HG03457 (cell line): ENCODE data around the gene RTP3.
"Not testable (repeated sequence)": the region's sequence is repeated elsewhere in the genome, so short reads cannot be mapped to it uniquely, and the experiment has no call there.

Experiments
- ATAC-seq: cut with Tn5 transposase; IDR thresholded peaks from one replicate; pipeline ENCODE4 v1.9.1; 2021; ENCODE audit warnings: moderate number of reproducible peaks; ENCODE audit not compliant: unreplicated experiment

The RTP3 gene

DNA sequence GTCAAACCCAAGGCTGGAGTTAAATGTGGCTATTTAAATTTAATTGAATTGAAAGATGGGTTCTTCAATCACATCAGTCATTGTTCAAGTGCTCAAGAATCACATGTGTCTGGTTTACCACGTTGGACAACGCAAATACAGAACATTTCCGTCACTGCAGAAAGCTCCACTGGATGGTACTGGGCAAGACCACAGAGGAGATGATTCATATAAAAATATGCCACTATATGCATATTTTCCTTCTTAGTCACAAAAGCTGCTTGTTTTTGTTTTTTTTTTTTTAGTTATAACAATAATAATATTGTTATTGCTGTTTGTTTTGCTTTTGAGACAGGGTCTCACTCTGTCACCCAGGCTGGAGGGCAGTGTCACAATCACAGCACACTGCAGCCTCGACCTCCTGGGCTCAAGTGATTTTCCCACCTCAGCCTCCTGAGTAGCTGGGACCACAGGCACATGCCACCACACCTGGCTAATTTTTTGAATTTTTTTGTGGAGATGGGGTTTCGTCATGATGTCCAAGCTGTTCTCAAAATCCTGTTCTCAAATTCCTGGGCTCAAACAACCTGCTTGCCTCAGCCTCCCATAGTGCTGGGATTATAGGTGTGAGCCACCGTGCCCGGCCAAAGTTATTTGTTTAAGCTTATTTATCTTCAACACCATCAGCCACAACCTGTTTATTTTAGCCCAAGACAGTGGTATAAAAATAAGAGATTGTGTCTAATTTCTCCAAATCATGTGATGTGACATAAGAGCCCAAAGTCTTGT lies 19.4 kb downstream of the RTP3 start:
- no peak for ATAC-seq

DNA sequence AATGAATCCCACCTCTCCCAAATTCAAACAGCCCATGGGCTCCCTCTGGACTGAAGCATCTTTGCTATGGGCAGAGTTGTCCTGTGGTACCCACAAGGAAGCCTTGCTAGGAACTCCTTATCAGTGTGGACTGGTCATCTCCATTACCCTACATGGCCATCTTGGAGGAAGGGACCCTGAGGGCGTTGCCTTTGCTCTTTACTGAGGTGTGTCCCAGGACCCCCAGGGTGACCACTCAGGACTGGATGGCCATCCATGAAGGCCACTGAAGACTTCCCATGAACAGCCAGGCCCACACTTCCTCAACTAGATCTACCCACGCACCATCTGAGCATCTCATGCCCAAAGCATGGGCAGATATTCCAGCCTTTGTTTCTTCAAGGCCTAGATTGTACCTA lies 20.0 kb downstream of the RTP3 start:
- ATAC-seq: no peak

DNA sequence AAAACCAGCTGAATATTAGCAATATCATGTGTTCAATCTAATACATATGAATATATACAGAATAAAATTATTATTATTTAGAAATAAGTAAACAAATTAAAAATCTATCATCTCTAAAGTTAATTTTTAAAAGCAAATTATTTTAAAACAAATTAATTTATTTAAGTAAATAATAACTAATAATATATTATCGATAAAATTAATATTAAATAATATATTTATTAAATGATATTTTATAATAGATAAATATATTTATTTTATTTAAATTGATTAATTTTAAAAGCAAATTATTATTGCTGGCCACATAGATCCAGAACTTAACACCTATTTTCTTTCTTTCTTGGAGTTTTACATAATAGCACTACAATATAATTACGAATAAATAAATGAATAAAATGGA lies 22.2 kb downstream of the RTP3 start:
- ATAC-seq: no peak

DNA sequence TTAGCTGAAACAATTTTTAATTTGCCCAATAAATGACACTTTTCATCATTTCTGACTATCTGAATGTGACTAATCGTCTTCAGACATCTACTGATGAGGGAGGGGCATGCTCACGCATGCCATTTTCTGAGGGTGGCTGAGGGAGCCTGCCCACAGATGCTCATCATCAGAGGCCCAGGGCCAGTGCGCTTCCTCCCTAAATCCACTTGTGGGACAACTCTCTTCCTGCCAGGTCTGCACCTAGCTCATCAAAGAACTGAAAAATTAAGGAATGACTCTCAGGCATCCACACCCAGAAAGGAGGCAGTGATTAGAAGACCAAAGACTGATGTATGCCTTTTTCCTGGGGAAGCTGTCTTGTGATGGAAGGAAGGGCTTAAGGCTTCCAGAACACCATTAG lies 22.8 kb downstream of the RTP3 start:
- ATAC-seq: no peak

DNA sequence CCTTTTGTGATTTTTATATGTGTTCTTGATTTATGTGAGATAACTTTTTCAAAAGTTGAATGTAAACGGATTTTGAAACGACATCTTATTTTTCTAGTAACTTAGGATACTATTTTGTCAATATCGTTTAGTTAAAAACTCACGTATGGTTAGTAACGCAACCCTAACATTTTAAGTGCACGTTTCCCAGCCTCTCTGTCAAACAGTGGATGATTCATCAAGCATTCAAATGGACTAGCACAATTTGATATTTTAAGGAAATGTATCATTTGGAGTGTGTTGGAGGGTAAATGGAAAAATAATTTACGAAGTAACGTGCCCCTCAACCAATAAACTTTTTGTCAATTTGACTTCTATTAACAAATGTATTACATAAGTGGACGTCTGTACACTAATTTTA lies 23.3 kb downstream of the RTP3 start:
- no peak for ATAC-seq

DNA sequence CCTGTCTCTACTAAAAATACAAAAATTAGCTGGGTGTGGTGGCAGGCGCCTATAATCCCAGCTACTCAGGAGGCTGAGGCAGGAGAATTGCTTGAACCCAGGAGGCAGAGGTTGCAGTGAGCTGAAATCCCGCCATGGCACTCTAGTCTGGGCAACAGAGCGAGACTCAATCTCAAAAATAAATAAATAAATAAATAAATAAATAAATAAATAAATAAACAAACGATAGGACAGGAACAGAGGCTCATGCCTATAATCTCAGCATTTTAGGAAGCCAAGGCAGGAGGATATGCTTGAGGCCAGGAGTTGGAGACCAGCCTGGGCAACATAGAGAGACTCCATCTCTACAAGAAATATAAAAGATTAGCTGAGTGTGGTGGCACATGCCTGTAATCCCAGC lies 24.4 kb downstream of the RTP3 start:
- not testable (repeated sequence) for ATAC-seq

DNA sequence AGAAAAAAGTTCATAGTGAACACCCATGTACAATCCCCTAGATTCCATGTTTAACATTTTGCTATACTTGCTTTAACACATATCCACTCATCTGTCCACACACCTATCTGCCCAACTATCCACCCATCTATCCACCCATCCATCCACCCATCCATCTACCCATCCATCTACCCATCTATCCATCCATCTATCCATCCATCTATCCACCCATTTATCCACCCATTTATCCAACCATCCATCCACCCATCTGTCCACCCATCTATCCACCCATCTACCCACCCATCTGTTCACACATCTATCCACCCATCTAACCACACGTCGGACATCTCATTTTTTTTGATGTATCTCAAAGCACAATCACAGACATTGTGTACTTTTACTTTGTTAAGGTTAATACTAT lies 25.8 kb downstream of the RTP3 start:
- no peak for ATAC-seq

DNA sequence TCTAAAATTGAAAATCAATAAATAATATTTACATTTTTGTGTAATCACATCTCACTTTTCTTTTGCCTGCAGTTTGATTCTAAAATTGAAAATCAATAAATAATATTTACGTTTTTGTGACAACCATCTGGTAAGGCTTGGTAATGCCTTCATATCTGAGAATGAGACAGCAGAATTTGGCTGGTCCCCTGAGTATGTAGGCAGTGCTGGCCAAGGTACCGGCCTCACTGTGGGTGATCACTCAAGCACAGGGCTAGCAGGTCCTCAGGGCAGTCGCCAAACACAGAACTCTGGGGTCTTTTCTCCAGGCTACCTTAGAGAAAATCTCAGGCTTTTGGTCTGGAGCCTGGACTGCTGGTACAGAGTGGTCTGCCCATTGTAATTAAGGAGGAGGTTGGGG lies 26.2 kb downstream of the RTP3 start:
- ATAC-seq: no peak

DNA sequence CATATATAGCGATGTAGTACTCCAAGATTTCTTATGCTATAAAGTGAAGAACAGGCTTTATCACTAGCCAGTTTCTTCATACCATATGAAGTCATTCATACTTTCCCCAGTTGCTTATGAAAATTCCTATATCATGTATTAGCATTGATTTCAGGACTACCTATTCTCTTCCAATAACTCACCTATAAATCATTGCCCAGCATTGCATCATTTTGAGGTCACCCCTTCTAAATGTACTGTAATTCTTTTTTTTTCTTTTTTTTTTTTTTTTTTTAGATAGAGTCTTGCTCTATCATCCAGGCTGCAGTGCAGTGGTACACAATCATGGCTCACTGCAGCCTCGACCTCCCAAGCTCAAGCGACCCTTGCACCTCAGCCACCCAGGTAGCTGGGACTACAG lies 27.1 kb downstream of the RTP3 start:
- ATAC-seq: no peak

DNA sequence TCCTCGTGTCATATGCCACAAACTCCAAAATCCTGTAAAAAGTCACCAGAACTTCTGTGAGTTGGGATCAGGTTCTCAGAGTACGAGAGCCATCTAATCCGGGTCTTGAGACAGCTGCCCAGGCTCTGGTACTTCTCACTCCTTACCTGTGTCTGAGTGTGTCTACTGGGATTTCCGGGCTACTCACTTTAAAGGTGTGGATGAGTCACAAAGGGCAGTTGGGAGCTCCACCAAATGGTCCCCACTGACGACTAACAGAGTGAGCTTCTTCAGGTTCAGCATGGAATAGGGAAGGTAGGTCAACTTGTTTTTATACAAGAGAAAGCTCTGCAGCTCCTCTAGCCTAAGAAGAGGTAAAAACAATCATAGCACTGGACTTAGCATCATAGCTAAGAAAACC lies 29.5 kb downstream of the RTP3 start:
- no peak for ATAC-seq

DNA sequence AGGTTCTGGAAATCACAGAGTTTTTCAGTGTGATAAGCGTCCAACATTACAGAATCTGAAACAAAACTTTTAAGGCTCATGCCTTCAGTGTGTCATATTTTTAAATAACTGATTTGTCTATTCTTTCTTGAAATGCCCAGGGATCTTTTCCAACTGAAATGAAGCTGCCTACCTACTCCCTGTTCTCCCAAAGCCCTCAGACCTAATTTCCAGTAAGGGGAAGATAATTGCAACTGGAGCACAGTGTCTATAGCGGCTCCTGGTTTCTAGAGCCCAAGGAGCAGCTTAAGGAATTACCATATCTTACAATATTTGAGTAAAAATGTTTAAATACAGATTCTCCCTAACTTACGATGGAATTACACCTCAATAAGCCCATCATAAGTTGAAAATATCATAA lies 35.3 kb downstream of the RTP3 start:
- ATAC-seq: no peak

DNA sequence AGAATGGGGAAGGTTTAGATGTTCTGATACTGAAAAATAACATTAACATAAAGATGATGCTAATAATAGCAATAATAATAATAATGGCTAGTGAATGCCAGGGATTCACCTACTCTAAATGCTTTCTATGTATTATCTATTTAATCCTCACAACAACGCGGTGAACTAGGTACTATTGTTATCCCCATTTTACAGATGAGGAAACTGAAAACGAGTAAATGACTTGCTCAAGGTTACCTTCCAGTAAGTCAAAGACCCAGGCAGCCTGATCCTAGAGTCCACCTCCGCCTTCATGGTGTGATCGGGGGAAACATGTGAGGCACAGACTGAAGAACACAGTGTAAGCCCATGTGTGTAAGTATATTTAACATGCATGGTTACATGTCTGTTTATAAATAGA lies 38.0 kb downstream of the RTP3 start:
- no peak for ATAC-seq

DNA sequence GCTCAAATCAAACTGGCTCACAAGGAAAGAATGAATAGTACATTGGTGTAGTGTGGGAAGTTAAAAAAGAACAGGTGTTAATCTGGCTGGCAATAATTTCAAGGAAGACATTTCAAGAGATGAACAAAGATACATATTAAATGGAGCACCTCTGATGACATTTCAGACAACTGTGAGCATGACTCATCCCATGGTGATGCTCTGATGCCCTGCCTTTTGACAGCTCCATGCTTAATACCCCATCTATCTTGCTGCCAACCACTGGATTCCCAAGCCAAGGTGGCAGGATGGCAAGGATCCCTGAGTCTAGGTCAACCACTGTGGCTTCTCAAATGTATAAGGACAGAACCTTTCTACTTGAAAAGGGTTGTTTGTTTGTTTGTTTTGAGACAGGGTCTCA lies 39.0 kb downstream of the RTP3 start:
- no peak for ATAC-seq

DNA sequence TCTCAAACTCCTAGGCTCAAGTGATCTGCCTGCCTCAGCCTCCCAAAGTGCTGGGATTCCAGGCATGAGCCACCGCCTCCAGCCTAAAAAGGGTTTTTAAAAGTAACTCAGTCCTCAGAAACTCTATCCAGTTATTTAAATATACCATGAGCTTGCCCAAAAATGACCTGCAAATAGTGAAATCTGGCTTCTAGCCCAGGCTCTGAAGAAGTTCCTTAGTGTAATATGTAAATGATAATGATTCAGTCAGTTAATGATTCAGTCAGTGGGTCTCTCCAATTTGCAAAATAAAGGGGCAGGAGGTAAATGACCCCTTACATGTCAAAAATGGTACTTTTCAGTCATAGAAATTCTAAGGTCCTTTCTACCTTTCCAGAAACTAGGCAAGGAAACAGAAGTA lies 39.5 kb downstream of the RTP3 start:
- ATAC-seq: no peak

DNA sequence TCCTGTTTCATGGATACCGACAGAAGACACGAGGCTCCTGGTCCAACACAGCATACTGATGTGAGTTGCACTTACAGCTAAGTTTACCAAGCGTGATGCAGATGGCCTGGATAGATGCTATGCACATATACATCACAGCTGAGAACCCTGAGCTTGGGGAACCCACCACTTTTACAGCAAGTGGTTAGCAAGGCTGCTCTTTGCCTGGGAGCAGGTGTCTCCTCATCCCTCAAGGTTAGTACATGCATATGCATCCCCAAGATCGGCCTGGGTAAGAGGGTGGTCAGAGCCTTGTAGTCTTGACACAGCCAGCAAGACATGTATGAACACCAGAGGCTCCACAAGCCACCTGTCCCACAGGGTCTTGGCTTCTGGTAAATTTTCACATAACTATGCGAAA lies 40.0 kb downstream of the RTP3 start:
- ATAC-seq: no peak

DNA sequence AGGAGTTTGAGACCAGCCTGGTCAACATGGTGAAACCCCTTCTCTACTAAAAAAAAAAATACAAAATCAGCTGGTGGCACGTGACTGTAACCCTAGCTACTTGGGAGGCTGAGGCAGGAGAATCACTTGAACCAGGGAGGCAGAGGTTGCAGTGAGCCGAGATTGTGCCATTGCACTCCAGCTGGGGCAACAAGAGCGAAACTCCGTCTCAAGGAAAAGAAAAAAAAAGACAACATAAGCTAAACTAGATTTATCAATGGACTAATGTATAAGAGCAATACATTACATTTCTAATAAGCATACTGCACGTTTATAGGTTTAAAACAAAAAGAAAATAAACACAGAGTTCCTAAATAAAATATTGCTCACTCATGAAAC lies 40.6 kb downstream of the RTP3 start:
- not testable (repeated sequence) for ATAC-seq

DNA sequence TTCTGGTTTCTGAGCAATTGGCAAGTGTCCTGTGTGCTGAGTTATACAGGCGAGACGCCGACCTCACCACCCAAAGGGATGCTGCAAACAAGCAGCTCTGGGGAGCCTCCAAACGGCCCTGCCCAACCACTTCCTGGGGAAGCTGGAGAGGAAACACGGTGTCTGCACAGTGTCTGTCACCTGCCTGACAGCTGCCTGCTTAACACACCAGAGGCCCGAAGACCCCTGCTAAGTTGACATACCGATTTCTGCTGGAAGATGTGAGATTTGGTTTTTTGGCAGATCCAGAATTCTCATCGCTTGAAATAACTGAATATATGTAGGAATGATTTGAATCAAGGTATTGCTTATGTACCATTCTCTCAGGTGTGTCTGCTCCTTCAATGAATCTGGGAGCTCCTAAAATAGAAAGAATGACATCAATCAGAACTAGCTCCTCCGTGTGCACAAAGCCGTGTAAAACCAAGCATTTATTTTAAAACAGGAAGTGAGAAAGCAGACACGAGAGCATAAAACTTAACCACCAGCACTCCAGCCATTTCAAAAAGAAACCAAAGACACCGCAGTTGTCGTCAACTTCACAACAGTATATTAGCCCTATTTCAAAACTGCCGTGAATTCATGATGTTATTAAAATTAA lies 41.1 kb downstream of the RTP3 start:
- ATAC-seq: peak; percentile 72

DNA sequence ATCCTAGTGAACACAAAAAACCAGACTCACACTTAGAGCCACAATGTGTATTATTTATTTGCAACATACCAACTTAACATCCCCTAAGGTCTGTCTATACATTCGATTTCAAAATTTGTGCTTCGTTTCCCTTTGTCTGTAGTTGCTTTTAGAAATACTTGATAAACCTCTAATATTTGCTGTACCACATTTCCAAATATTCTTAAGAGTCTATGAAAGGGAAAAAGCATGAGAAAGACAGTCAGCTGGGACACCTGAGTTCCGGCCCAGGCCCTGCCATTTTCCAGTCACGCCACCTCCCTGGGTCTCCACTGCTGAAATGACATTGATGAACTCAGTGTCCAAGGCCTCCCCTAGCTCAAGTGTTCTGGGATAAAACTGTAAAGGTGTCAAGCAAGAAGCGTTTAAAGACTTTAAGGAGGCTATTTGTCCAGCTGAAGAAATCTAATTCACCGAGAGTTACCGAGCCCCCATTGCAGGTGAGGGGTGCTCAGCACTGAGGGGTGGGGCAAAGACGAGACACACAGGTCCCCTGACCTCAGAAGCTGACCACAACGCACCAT lies 41.7 kb downstream of the RTP3 start:
- ATAC-seq: no peak

DNA sequence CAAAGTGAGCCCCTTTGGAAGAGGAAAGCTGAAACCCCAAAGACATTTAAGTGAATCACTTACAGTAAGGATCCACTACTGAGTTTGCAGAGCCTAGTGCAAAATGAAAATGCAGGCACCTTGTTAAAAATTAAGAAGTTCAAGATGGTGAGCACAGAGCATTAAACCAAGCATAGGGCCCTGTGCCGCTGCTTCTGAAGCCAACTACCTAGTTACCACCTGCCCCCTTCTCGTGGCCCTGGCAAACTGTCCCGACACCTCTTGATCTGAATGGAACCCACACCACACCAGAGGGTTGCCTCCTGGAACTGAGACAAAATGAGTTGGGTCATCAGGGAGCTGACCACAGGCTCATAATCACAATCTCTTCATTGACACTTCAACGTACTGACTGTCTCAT lies 42.8 kb downstream of the RTP3 start:
- no peak for ATAC-seq

DNA sequence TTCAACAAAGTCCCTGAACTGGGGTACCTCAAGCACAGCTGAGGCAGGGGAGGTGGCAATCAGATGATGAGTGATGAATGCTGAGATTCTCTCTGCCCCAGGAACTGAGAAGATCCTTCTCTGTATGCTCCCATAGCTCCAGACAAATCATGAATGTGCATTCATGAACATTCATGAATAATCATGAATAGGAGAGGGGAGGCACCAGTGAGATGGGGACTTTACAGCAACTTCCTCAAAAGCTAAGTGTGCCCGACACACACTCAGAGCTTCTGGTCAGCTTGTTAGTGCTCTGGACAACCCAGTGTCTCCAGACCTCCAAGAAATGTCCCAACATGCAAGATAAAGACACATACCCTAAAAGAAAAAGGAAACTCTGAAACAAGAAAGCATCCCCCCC lies 44.1 kb downstream of the RTP3 start:
- no peak for ATAC-seq

DNA sequence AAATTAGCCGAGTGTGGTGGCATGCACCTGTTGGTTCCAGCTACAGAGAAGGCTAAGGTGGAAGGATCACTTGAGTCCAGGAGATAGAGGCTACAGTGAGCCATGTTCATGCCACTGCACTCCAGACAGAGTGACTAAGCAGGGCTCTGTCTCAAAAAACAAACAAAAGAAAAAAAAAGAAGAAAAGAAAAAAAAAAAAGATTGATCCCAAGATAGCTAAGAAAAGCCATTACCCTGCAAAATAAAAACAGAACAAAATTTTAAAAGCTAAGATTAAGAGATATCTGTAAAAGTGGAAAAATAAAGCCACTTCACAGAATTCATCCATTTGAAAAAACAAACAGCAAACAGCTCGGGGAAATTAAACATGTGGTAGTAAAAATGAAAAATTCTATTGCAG lies 44.6 kb downstream of the RTP3 start:
- ATAC-seq: no peak

DNA sequence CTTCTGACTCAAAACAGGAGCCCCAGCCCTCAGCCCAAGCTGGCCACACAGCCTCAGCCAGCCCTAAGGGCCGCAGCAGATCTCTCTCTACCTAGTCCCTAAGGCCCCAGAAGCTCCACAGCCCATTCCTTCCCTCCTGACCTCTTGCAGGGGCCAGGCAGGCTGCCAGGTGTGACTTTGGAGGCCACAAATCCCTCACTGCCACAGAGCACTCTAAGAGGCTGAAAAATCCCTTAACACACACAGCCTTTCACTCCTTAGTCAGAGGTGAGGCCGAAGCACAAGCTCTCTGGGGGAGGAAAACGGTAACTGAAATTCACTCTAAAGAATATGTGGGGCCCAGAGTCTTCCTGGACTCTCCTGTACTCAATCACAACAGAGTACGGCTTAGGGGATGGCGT lies 45.0 kb downstream of the RTP3 start:
- ATAC-seq: no peak
